Subcutaneous abdominal adipose tissue (tissue), 5 donors: ENCODE data around the gene RDM1.
"Not testable (repeated sequence)": the region's sequence is repeated elsewhere in the genome, so short reads cannot be mapped to it uniquely, and the experiment has no call there.

Source experiments
- H3K27ac ChIP-seq: one replicate; pipeline ENCODE4 v1.7.0; 2013; ENCODE audit warnings: low read depth, mild to moderate bottlenecking, inconsistent platforms, low read length, moderate library complexity
- H3K27me3 ChIP-seq, 5 donors: one replicate each; pipeline ENCODE4 v1.7.0; 2013; ENCODE audit warnings: low read length in 5 of 5, inconsistent platforms in 1 of 5; ENCODE audit not compliant: control insufficient read depth in 5 of 5, insufficient read depth in 4 of 5
- H3K36me3 ChIP-seq, 5 donors: one replicate each; pipeline ENCODE4 v1.7.0; 2013; ENCODE audit warnings: low read length in 5 of 5; ENCODE audit not compliant: control insufficient read depth in 5 of 5, insufficient read depth in 5 of 5
- H3K4me1 ChIP-seq, 5 donors: one replicate each; pipeline ENCODE4 v1.7.0; 2013; ENCODE audit warnings: low read length in 5 of 5, mild to moderate bottlenecking in 3 of 5, moderate library complexity in 1 of 5; ENCODE audit not compliant: control insufficient read depth in 5 of 5, insufficient read depth in 5 of 5
- H3K4me3 ChIP-seq, 5 donors: one replicate each; pipeline ENCODE4 v1.7.0; 2013; ENCODE audit warnings: low read length in 5 of 5, low read depth in 1 of 5
- H3K9ac ChIP-seq, 5 donors: one replicate each; pipeline ENCODE4 v1.7.0; 2013; ENCODE audit warnings: low read length in 5 of 5, mild to moderate bottlenecking in 4 of 5, moderate library complexity in 3 of 5
- H3K9me3 ChIP-seq, 5 donors: one replicate each; pipeline ENCODE4 v1.7.0; 2013; ENCODE audit warnings: low read length in 5 of 5; ENCODE audit not compliant: control insufficient read depth in 5 of 5
- donor health status: healthy.
- donor health status: healthy.
- donor health status: healthy.
- donor health status: healthy.
- donor health status: healthy.

RDM1 gene

GRCh38 chr17:35965272-35965671, 34.7 kb upstream of the RDM1 start:
- Histone ChIP-seq H3K4me3 (no peak overlapping the region), H3K36me3 (no peaks in the 10 kb centered on the region), H3K4me1 (peaks cover 0 to 6% (median 4%) of the 10 kb centered on the region in 5 donors), H3K27me3 (no peaks in the 10 kb centered on the region), H3K9ac (no peak overlapping the region), H3K27ac (no peak overlapping the region), H3K9me3 (no peaks in the 10 kb centered on the region)

GRCh38 chr17:35963663-35964062, 33.1 kb upstream of the RDM1 start:
- Histone ChIP-seq H3K4me1 (no peaks in the 10 kb centered on the region), H3K4me3 (no peak overlapping the region), H3K36me3 (no peaks in the 10 kb centered on the region), H3K27ac (no peak overlapping the region), H3K9me3 (no peaks in the 10 kb centered on the region), H3K27me3 (peaks cover 0 to 2% (median 0%) of the 10 kb centered on the region in 5 donors), H3K9ac (no peak overlapping the region)

- Histone ChIP-seq H3K4me1 (no peaks in the 10 kb centered on the region), H3K9ac (no peak overlapping the region), H3K9me3 (no peaks in the 10 kb centered on the region), H3K4me3 (no peak overlapping the region), H3K36me3 (no peaks in the 10 kb centered on the region), H3K27ac (no peak overlapping the region), H3K27me3 (peaks cover 0 to 3% (median 0%) of the 10 kb centered on the region in 5 donors)
Measured at GRCh38 chr17:35953720-35954119, 23.1 kb upstream of the RDM1 start.

GRCh38 chr17:35949401-35949800, 18.8 kb upstream of the RDM1 start:
- Histone ChIP-seq H3K4me1 (peaks cover 0 to 3% (median 3%) of the 10 kb centered on the region in 5 donors), H3K36me3 (no peaks in the 10 kb centered on the region), H3K9ac (no peak overlapping the region), H3K27ac (no peak overlapping the region), H3K9me3 (no peaks in the 10 kb centered on the region), H3K27me3 (no peaks in the 10 kb centered on the region), H3K4me3 (no peak overlapping the region)

GRCh38 chr17:35948092-35948491, 17.5 kb upstream of the RDM1 start:
- H3K9me3 ChIP-seq = no peaks in the 10 kb centered on the region
- peaks cover 0 to 3% (median 3%) of the 10 kb centered on the region in 5 donors for H3K4me1 ChIP-seq
- no peak overlapping the region for H3K4me3 ChIP-seq
- H3K36me3 ChIP-seq = no peaks in the 10 kb centered on the region
- peaks cover 0 to 7% (median 4%) of the 10 kb centered on the region in 5 donors for H3K27me3 ChIP-seq
- no peak overlapping the region for H3K27ac ChIP-seq
- no peak overlapping the region for H3K9ac ChIP-seq

- Histone ChIP-seq H3K4me3 (peak overlapping the region in 2 of 5 donors; percentile 24 to 50), H3K9me3 (no peaks in the 10 kb centered on the region), H3K4me1 (peaks cover 0 to 3% (median 3%) of the 10 kb centered on the region in 5 donors), H3K9ac (no peak overlapping the region), H3K27me3 (peaks cover 0 to 7% (median 4%) of the 10 kb centered on the region in 5 donors), H3K27ac (no peak overlapping the region), H3K36me3 (no peaks in the 10 kb centered on the region)
Measured at GRCh38 chr17:35947156-35947585, 16.6 kb upstream of the RDM1 start.

GRCh38 chr17:35944151-35944550, 13.6 kb upstream of the RDM1 start:
- Histone ChIP-seq H3K4me1 (peaks cover 0 to 3% (median 3%) of the 10 kb centered on the region in 5 donors), H3K9ac (no peak overlapping the region), H3K9me3 (no peaks in the 10 kb centered on the region), H3K27ac (no peak overlapping the region), H3K36me3 (no peaks in the 10 kb centered on the region), H3K4me3 (no peak overlapping the region), H3K27me3 (peaks cover 0 to 7% (median 4%) of the 10 kb centered on the region in 5 donors)

- peaks cover 0 to 3% (median 3%) of the 10 kb centered on the region in 5 donors for H3K4me1 ChIP-seq
- H3K27me3 ChIP-seq = peaks cover 0 to 7% (median 4%) of the 10 kb centered on the region in 5 donors
- no peak within 1 kb of the TSS for H3K4me3 ChIP-seq
- H3K36me3 ChIP-seq = no peaks in the 10 kb centered on the region
- no peak within 1 kb of the TSS for H3K9ac ChIP-seq
- H3K27ac ChIP-seq = no peak within 1 kb of the TSS
- no peaks in the 10 kb centered on the region for H3K9me3 ChIP-seq
Measured at GRCh38 chr17:35943537-35943936, 13.0 kb upstream of the RDM1 start, which contains the start of gene LYZL6. LYZL6 (minus strand) TSS chr17:35943713; CDS start chr17:35939356, 4,357 bp downstream.

GRCh38 chr17:35942588-35943186, 12.1 kb upstream of the RDM1 start:
- peaks cover 0 to 7% (median 4%) of the 10 kb centered on the region in 5 donors for H3K27me3 ChIP-seq
- no peaks in the 10 kb centered on the region for H3K36me3 ChIP-seq
- no peak overlapping the region for H3K27ac ChIP-seq
- H3K9me3 ChIP-seq = no peaks in the 10 kb centered on the region
- no peak overlapping the region for H3K9ac ChIP-seq
- no peak overlapping the region for H3K4me3 ChIP-seq
- peaks cover 0 to 3% (median 3%) of the 10 kb centered on the region in 5 donors for H3K4me1 ChIP-seq

GRCh38 chr17:35938492-35938891, 7.9 kb upstream of the RDM1 start:
- H3K9ac ChIP-seq, H3K4me3 ChIP-seq: not testable (repeated sequence)

More at GRCh38 chr17:35938492-35938891, 7.9 kb upstream of the RDM1 start:
- H3K36me3 ChIP-seq, H3K4me1 ChIP-seq, H3K27ac ChIP-seq, H3K27me3 ChIP-seq, H3K9me3 ChIP-seq: not testable (repeated sequence)
